K562 (cell line): Measurements from ENCODE around the gene INHA. TPM values are rescaled to one million over a fixed set of nuclear protein-coding genes. Genes with fewer than 3 reads are reported as not detected.

Experiments used
- ATAC-seq: fragments of 200-7000 bp; cut with Tn5 transposase; 3 replicates; pipeline ENCODE4 v1.9.1; 2020; ENCODE audit warnings: moderate library complexity
- BruUV-seq: library from RNA; stranded (reverse); fragments of 400-500 nt; replicated peaks from 2 replicates; lab custom pipeline; 2021; lab: Mats Ljungman, UMichigan
- CTCF ChIA-PET: fragments of 300-600 bp; formaldehyde crosslinking; extraction: SDS; loops from one replicate; lab custom pipeline; 2021; ENCODE audit warnings: low intra/inter-chr PET ratio; lab: Yijun Ruan, JAX
- POLR2A ChIA-PET: fragments of 300-600, 350-650 bp; sonication (Branson Sonifier 250); formaldehyde crosslinking; extraction: SDS; loops from one replicate; lab custom pipeline; 2021; ENCODE audit warnings: antibody characterized with exemption, inconsistent platforms; lab: Yijun Ruan, JAX
- DNase-seq, 4 experiments: peaks; one replicate each; pipeline versions ENCODE4 v3.0.0 to v3.0.0-alpha.2; 2011 to 2018; ENCODE audit warnings: low spot score in 3 of 4, mixed read lengths in 3 of 4; ENCODE audit errors: extremely low read depth in 1 of 4
- FAIRE-seq: peaks from 2 replicates; lab custom pipeline; 2011; peaks lifted over from hg19 to GRCh38; lab: Jason Lieb, UNC
- H2AFZ ChIP-seq: 2 replicates; pipeline ENCODE4 v1.6.0; 2011; ENCODE audit warnings: low read depth, low read length, control low read depth, inconsistent platforms
- H3K27ac ChIP-seq: fragments of 200-600 bp; 3 replicates; pipeline ENCODE4 v1.8.0; 2011; ENCODE audit warnings: low read depth, mild to moderate bottlenecking, control low read depth, inconsistent platforms, low read length, moderate library complexity, mixed read lengths; ENCODE audit errors: extremely low read depth
- H3K27me3 ChIP-seq, 2 experiments: fragments of 300-600 bp in 1 of 2; 2 replicates in 1 of 2; 3 replicates in 1 of 2; pipeline versions ENCODE4 v1.6.0 to v1.8.0; 2011; ENCODE audit warnings: inconsistent platforms in 2 of 2, low read length in 2 of 2, mild to moderate bottlenecking in 1 of 2, mixed read lengths in 1 of 2, moderate library complexity in 1 of 2; ENCODE audit not compliant: control insufficient read depth in 2 of 2, insufficient read depth in 2 of 2
- H3K36me3 ChIP-seq: fragments of 300-600 bp; 3 replicates; pipeline ENCODE4 v1.8.0; 2011; ENCODE audit warnings: mild to moderate bottlenecking, low read length, inconsistent platforms; ENCODE audit not compliant: control insufficient read depth, insufficient read depth
- H3K4me1 ChIP-seq, 2 experiments: fragments of 200-600 bp in 1 of 2; replicated peaks in 1 of 2; 2 replicates in 1 of 2; 3 replicates in 1 of 2; pipeline versions ENCODE4 v1.5.1 to v1.8.0; 2011; ENCODE audit warnings: inconsistent platforms in 2 of 2, low read length in 2 of 2, mild to moderate bottlenecking in 1 of 2, mixed read lengths in 1 of 2, moderate library complexity in 1 of 2; ENCODE audit not compliant: control insufficient read depth in 2 of 2, insufficient read depth in 2 of 2
- H3K4me2 ChIP-seq: 2 replicates; pipeline ENCODE4 v1.6.1; 2011; ENCODE audit warnings: low read length, control low read depth, inconsistent platforms, mixed read lengths; ENCODE audit not compliant: insufficient read depth
- H3K4me3 ChIP-seq: fragments of 200-600 bp; sonication (generic), shearing (Covaris generic); 2 replicates; pipeline ENCODE4 v1.5.1; 2016; ENCODE audit warnings: control low read depth, inconsistent platforms
- H3K79me2 ChIP-seq: fragments of 200-600 bp; 3 replicates; pipeline ENCODE4 v1.8.0; 2011; ENCODE audit warnings: low read length, inconsistent platforms; ENCODE audit not compliant: control insufficient read depth, insufficient read depth
- H3K9ac ChIP-seq, 2 experiments: 2 replicates each; pipeline versions ENCODE4 v1.6.0 to v1.6.1; 2011; ENCODE audit warnings: low read depth in 2 of 2, low read length in 2 of 2, control low read depth in 1 of 2, inconsistent platforms in 1 of 2, mild to moderate bottlenecking in 1 of 2, mixed read lengths in 1 of 2; ENCODE audit not compliant: insufficient read depth in 1 of 2
- H3K9me1 ChIP-seq: one replicate; pipeline ENCODE4 v1.6.0; 2011; ENCODE audit warnings: inconsistent platforms, mild to moderate bottlenecking, low read length, moderate library complexity; ENCODE audit not compliant: control insufficient read depth, insufficient read depth
- H3K9me3 ChIP-seq: replicated peaks from 2 replicates; pipeline ENCODE4 v1.5.1; 2011; ENCODE audit warnings: low read depth, low read length, inconsistent platforms; ENCODE audit not compliant: control insufficient read depth, insufficient read depth
- H4K20me1 ChIP-seq: replicated peaks from 2 replicates; pipeline ENCODE4 v1.6.1; 2011; ENCODE audit warnings: low read length, inconsistent platforms, mixed read lengths; ENCODE audit not compliant: control insufficient read depth, insufficient read depth
- BRD4 ChIP-seq: fragments of 200-600 bp; sonication (generic); IDR thresholded peaks from 2 replicates; pipeline ENCODE4 v1.6.1; 2017; ENCODE audit warnings: inconsistent platforms
- CREB1 ChIP-seq, 2 experiments: sonication (generic) in 1 of 2; formaldehyde crosslinking in 1 of 2; IDR thresholded peaks; 2 replicates each; pipeline versions ENCODE4 v1.6.1 to v1.8.0; 2012 to 2022; ENCODE audit warnings: inconsistent platforms in 1 of 2, mild to moderate bottlenecking in 1 of 2, missing genetic modification reagents in 1 of 2, moderate library complexity in 1 of 2
- CREBBP ChIP-seq: IDR thresholded peaks from one replicate; pipeline ENCODE4 v1.6.1; 2012; ENCODE audit warnings: low read depth, mild to moderate bottlenecking, control low read depth, inconsistent platforms, low read length
- DNMT1 ChIP-seq: fragments of 450-650 bp; IDR thresholded peaks from 2 replicates; pipeline ENCODE4 v1.6.1; 2016; ENCODE audit warnings: antibody characterized with exemption, mild to moderate bottlenecking
- E2F6 ChIP-seq, 2 experiments: IDR thresholded peaks; 2 replicates each; pipeline ENCODE4 v1.6.1; 2011; ENCODE audit warnings: borderline replicate concordance in 1 of 2, control low read depth in 1 of 2, low read depth in 1 of 2, low read length in 1 of 2, mild to moderate bottlenecking in 1 of 2, mixed read lengths in 1 of 2, moderate library complexity in 1 of 2; ENCODE audit not compliant: insufficient read depth in 1 of 2, insufficient read length in 1 of 2, poor library complexity in 1 of 2, severe bottlenecking in 1 of 2; ENCODE audit errors: extremely low read depth in 1 of 2
- FOXJ3 ChIP-seq: sonication (generic); formaldehyde crosslinking; IDR thresholded peaks from 2 replicates; pipeline ENCODE4 v1.4.0; 2020; ENCODE audit warnings: mild to moderate bottlenecking, missing genetic modification reagents
- HIVEP1 ChIP-seq: fragments of 250-450 bp; sonication (Bioruptor Pico); IDR thresholded peaks from 2 replicates; pipeline ENCODE4 v1.4.0; 2020; ENCODE audit warnings: mild to moderate bottlenecking
- ILF3 ChIP-seq: fragments of 450-650 bp; IDR thresholded peaks from 2 replicates; pipeline ENCODE4 v1.6.1; 2018; ENCODE audit warnings: antibody characterized with exemption, mild to moderate bottlenecking, moderate library complexity, borderline replicate concordance
- NCOR1 ChIP-seq: fragments of 450-650 bp; IDR thresholded peaks from 2 replicates; pipeline ENCODE4 v1.6.1; 2016; ENCODE audit warnings: mild to moderate bottlenecking, moderate library complexity
- NEUROD1 ChIP-seq: fragments of 150-350 bp; IDR thresholded peaks from 2 replicates; pipeline ENCODE4 v1.6.1; 2014; ENCODE audit warnings: borderline replicate concordance, low read length, low read depth; ENCODE audit not compliant: partially characterized antibody
- NR1H2 ChIP-seq: sonication (generic); formaldehyde crosslinking; IDR thresholded peaks from 2 replicates; pipeline ENCODE4 v1.4.0; 2020; ENCODE audit warnings: mild to moderate bottlenecking, missing genetic modification reagents
- SIX5 ChIP-seq, 2 experiments: IDR thresholded peaks; 2 replicates each; pipeline ENCODE4 v1.6.1; 2011; ENCODE audit warnings: low read length in 2 of 2, borderline replicate concordance in 1 of 2, low read depth in 1 of 2, mild to moderate bottlenecking in 1 of 2, moderate library complexity in 1 of 2; ENCODE audit not compliant: insufficient read depth in 1 of 2
- SMARCA5 ChIP-seq: fragments of 450-650 bp; IDR thresholded peaks from 2 replicates; pipeline ENCODE4 v1.6.1; 2016
- SMARCC2 ChIP-seq: fragments of 450-650 bp; IDR thresholded peaks from 2 replicates; pipeline ENCODE4 v1.6.1; 2017; ENCODE audit warnings: antibody characterized with exemption, moderate library complexity, mild to moderate bottlenecking, low read depth
- TAF9B ChIP-seq: fragments of 450-650 bp; IDR thresholded peaks from 2 replicates; pipeline ENCODE4 v1.6.1; 2018; ENCODE audit warnings: mild to moderate bottlenecking; ENCODE audit not compliant: partially characterized antibody
- ZNF431 ChIP-seq: sonication (generic); formaldehyde crosslinking; IDR thresholded peaks from 2 replicates; pipeline ENCODE4 v1.8.0; 2022; ENCODE audit warnings: mild to moderate bottlenecking, missing genetic modification reagents
- ZNF766 ChIP-seq: fragments of 200-800 bp; sonication (Bioruptor generic); conservative IDR thresholded peaks from 2 replicates; pipeline ENCODE4 v1.6.1; 2016; ENCODE audit warnings: missing genetic modification characterization, missing compliant biosample characterization
- WGBS: fragments of 100-300 bp; shearing (Covaris generic); methylation state at CpG from one replicate; pipeline ENCODE4 v1.1.6; 2016; ENCODE audit warnings: low coverage, mixed read lengths; ENCODE audit not compliant: insufficient coverage; ENCODE audit errors: missing lambda C conversion rate; 5-methylcytosine and 5-hydroxymethylcytosine counted together
- in situ Hi-C: fragments of 300-500 bp; cut with MboI; formaldehyde crosslinking; loops from 4 replicates; pipeline ENCODE4 v1.15.0; 2018; ENCODE audit warnings: inconsistent platforms, mixed read lengths
- intact Hi-C: fragments of 100-400 bp; cut with micrococcal nuclease; formaldehyde crosslinking; loops from 2 replicates; pipeline ENCODE4 v1.14.2; 2022
- polyA plus RNA-seq, 8 experiments: library from polyadenylated mRNA; depleted of rRNA in 4 of 8; stranded (reverse) in 5 of 8; unstranded in 3 of 8; fragments of >200 nt; fragmentation: Nextera tagmentation in 2 of 8; fragmentation: Illumina TruSeq in 1 of 8; extraction: Ambion mirVana in 2 of 8; extraction: Trizol in 1 of 8; gene quantifications; 2 replicates each; pipeline versions ENCODE4 v1.2.1 to v1.2.3, GENCODE V29; 2011 to 2014; ENCODE audit warnings: inconsistent platforms in 1 of 8, missing spikeins in 1 of 8
- total RNA-seq, 7 experiments: library from RNA; depleted of rRNA in 6 of 7; stranded (reverse); fragments of >200 nt in 6 of 7; fragmentation: Illumina TruSeq in 2 of 7; extraction: Trizol in 2 of 7; gene quantifications; 2 replicates each; pipeline versions ENCODE4 v1.2.1 to v1.2.3, GENCODE V29; 2011 to 2021; ENCODE audit warnings: low replicate concordance in 1 of 7
- TF ChIP-seq, protein P1 (sequence below): sonication (generic); IDR thresholded peaks from 2 replicates; pipeline ENCODE4 v1.6.1; 2016

The INHA gene
- total and polyA plus RNA-seq, 9 of the 15 experiments (the other 6 are each of a cell fraction or from before 2014, with no cell fraction given), result 0.07 to 1.9 (median 0.40) TPM

- Histone ChIP-seq H3K9ac (peak overlapping the region in 1 of 2 experiments; percentile 35; a peak in 1 of 4 replicates), H3K79me2 (no peaks in the 10 kb centered on the region), H3K27me3 (peaks cover 0 to 3% of the 10 kb centered on the region in 2 experiments; a peak in 3 of 5 replicates), H3K9me1 (no peaks in the 10 kb centered on the region)
- no TSS peak for BruUV-seq
- TF ChIP-seq, protein P1, sequence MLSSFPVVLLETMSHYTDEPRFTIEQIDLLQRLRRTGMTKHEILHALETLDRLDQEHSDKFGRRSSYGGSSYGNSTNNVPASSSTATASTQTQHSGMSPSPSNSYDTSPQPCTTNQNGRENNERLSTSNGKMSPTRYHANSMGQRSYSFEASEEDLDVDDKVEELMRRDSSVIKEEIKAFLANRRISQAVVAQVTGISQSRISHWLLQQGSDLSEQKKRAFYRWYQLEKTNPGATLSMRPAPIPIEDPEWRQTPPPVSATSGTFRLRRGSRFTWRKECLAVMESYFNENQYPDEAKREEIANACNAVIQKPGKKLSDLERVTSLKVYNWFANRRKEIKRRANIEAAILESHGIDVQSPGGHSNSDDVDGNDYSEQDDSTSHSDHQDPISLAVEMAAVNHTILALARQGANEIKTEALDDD, result no peak
- TF ChIP-seq HIVEP1 (CRISPR knock-in tag) (no peak), NR1H2 (no peak), ZNF766 (CRISPR knock-in tag) (no peak), E2F6 (IDR thresholded peaks at IDR 0.05; ENCODE audit: borderline replicate concordance in 1 of 2, extremely low read depth in 1 of 2, insufficient read depth in 1 of 2, insufficient read length in 1 of 2, low read depth in 1 of 2, low read length in 1 of 2, poor library complexity in 1 of 2, severe bottlenecking in 1 of 2) (no peak), ILF3 (no peak), CREB1 (IDR thresholded peaks at IDR 0.05) (no peak), CREB1 (CRISPR knock-in tag; IDR thresholded peaks at IDR 0.05) (no peak), BRD4 (no peak), CREBBP (no peak), NCOR1 (no peak), SMARCC2 (no peak), ZNF431 (no peak), DNMT1 (no peak), NEUROD1 (no peak), FOXJ3 (no peak), SIX5 (IDR thresholded peaks at IDR 0.05; ENCODE audit: borderline replicate concordance in 1 of 2, insufficient read depth in 1 of 2, low read depth in 1 of 2, low read length in 2 of 2) (no peak), TAF9B (no peak), SMARCA5 (no peak)
- TF ChIP-seq, all 486 proteins: peak for 0
- ATAC-seq (no peak), FAIRE-seq (no peak), DNase-seq (no peak)
- Histone ChIP-seq H3K9me3 (no peaks in the 10 kb centered on the region), H3K36me3 (no peaks in the 10 kb centered on the region), H3K4me2 (no peak overlapping the region), H2AFZ (no peak overlapping the region), H3K4me1 (peaks cover 2 to 42% of the 10 kb centered on the region in 2 experiments; a peak in 3 of 5 replicates), H3K27ac (no peak overlapping the region), H4K20me1 (no peaks in the 10 kb centered on the region), H3K4me3 (no peak overlapping the region)
- intact Hi-C loops (loop anchor here (5.0 kb wide), 1 partner anchor 36 kb away; the partner anchor contains the start of gene STK11IP), in situ Hi-C loops (no loop called here)
- POLR2A ChIA-PET, result interaction anchor here (0.6 to 3.6 kb wide), 3 partner anchors 9 to 190 kb away, joined by 3 to 16 read pairs (median 9); partner anchors contain the start of genes INHA and OBSL1
- CTCF ChIA-PET, result no interaction called here
- 66% methylated on average over 14 of the region's 24 CpGs for WGBS
These were observed 10.7 kb upstream of the INHA start for GRCh38 chr2:219561179-219562048.
